Stimulated activated naive CD4-positive, alpha-beta T cell treated with Interleukin-2 at 50 U/mL for 16 hours (primary cell): ENCODE results near the gene NXPE3.
A peak's percentile ranks its signal among the peaks of the same experiment; 100 is the strongest.

Source experiments
- DNase-seq: peaks from one replicate; lab custom pipeline; 2025; lab: John Stamatoyannopoulos, UW

NXPE3 gene

GRCh38 chr3:101829437-101829830 is 50.4 kb downstream of the NXPE3 start:
- DNase-seq: no peak

- no peak for DNase-seq
Measured at GRCh38 chr3:101829874-101830273, 50.9 kb downstream of the NXPE3 start.

GRCh38 chr3:101833446-101833974 is 54.5 kb downstream of the NXPE3 start:
- DNase-seq: no peak

DNA sequence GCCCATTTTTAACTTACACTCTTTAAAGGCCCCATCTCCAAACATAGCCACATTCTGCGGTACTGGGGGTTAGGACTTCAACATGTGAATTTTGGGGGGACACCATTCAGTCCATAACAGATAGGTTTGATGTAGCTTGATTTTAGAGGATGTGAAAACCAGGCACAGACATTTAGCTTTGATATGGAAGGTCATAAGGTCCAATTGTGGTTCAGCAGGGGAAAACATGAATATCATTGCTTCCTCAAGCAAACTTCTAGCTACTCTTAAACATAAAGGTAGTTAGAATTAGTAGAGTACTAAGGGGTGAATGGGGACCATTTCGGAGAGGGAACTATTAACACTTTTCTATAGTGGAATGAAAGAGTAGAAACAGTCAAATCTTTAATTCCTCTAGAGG is 56.7 kb downstream of the NXPE3 start:
- no peak for DNase-seq

DNA sequence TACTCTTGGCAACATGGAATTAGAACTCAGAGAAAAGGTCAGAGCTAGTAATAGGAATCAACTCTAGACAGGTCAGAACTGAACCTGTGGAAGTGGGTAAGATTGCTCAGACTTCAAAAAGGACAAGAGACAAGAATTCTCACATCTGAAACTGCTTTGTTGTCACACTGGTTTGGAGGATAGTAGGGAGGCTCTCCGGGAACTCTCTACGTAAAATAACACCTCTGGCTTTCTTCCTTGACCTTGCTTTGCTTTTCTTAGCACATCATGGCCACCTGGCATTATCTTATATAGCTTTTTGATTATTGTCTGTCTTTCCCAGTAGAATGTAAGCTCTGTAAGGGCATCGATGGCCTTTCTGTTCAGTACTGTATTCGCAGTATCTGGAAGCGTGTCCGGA is 57.1 kb downstream of the NXPE3 start:
- no peak for DNase-seq

DNA sequence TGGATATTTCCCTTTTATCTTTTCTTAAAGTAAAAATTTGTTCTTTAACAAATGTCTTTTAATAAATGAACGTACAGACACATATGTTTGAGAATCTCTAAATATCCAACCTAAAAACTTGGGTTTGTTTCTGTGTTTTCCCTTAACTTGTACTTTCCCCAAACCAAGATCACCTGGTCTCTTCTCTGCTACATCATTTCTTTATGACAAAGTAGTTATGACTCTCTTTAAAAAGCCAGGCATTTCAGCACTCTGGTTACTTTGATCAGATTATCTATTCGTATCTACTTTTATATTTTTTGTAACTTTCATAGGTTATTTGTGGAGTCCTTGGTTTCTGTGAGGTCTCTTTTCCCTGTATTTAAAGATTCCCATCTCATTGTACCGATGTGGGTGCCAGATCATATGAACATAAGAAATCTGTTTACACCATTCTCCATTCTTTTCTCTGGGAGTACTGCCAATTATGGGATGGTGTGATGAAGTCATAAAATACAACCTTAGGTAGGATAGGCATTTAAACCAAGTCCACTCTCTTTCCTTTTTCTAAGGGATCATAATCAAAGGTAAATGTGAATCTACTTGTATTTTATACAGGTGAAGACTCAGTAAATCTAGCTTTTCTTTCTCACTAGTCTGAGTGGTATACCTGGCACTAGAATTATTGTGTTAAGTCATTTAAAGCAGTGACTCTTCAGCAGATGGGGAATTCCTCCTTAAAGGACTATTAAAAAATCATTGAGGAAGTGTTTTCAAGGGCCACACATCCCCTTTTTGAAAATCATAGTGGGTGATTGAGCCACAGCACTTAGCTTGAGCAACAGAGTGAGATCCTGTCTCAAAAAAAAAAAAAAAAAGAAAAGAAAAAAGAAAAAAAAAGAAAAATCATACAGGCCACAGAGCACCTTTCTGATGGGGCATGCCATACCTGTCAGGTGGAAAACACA is 57.9 kb downstream of the NXPE3 start:
- no peak for DNase-seq

DNA sequence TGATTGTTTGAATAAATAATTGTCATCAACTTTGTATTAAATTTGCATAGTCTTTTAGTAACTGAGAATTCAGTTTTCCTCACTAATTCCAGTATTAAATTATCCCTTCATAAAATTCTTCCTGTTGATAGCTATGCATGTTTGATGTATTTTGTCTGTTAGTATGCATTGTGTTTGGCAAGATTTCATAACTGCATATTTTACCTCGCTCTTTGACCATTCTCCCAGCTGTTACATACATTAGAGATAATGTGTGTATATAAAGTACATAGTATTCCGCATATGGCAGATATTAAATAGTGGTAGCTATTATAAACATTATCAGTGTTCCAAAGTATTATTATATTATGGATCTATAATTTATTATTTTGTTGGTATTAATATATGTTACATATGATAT is 59.7 kb downstream of the NXPE3 start:
- DNase-seq: no peak

DNA sequence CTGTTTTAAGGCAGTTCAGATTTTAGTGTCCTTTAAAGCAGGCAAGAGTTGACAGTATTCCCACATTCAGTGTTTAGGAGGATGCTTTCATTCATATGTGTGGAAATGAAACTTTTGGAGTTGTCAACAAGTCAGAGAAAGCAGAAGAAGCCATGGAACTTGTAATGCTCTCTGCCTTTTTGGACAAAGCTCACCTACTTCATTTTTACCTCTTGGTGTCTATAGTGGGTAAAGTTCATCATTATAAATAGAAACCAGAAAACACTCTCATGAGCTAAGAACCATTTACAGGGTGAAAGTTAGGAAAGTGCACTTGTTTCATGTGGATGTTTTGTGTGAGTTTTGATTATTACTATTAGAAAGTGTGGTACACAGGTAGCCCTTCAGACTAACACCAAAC is 61.1 kb downstream of the NXPE3 start:
- no peak for DNase-seq

DNA sequence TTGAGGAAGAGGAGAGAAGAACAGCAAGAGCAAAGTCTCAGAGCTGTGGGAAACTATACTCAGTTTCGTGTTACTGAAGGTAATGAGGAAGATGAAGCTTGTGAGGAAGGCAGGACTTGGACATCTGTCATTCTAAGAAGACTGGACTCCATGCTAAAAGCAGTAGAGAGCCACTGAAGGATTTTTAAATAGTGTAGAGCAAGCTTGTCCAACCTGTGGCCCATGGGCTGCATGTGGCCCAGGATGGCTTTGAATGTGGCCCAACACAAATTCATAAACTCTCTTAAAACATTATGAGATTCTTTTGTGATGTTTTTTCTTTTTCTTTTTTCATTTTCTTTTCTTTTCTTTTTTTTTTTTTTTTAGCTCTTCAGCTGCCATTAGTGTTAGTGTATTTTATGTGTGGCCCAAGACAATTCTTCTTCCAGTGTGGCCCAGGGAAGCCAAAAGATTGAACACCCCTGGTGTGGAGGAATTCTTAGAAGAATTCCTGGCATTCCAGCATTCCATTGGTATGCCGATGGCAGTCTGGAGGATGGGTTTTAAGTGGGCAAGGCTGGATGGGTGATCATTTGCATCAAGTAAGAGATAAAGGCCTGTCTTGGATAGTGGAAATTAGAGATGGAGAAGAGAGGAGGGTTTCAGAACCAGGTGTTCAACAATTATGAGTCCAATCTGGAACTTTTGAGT is 63.4 kb downstream of the NXPE3 start:
- no peak for DNase-seq

- DNase-seq: no peak
Measured at GRCh38 chr3:101842935-101843330, 63.9 kb downstream of the NXPE3 start.

DNA sequence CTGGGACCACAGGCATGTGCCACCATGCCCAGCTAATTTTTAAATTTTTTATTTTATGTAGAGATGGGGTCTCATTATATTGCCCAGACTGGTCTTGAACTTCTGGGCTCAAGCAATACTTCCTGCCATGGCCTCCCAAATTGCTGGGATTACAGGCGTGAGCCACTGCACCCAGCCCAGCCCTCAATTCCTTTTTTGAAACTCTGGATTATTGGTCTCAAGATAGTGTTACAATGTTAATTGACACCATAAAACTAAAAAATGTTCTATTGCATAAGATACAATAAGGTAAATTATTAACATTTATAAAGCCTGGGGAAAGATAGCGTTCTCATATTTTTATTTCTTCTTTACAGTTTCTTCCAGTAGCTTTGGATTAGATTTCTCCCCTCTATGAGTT is 66.4 kb downstream of the NXPE3 start:
- DNase-seq: no peak

GRCh38 chr3:101846709-101847108 is 67.7 kb downstream of the NXPE3 start:
- no peak for DNase-seq

DNA sequence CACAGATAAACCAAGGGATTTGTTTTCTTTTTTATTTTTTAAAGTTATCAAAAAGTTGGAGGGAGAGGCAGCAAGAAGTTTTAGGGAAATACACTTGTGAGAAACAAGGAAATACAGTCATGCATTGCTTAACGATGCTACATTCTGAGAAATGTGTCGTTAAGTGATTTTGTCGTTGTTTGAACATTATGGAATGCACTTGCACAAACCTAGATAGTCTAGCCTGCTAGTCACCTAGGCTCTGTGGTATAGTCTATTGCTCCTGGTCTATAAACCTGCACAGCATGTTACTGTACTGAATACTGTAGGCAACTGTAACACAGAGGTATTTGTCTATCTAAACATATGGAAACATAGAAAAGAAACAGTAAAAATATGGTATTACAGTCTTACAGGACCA is 68.3 kb downstream of the NXPE3 start:
- no peak for DNase-seq

- no peak for DNase-seq
Measured at GRCh38 chr3:101848326-101848725, 69.3 kb downstream of the NXPE3 start.

DNA sequence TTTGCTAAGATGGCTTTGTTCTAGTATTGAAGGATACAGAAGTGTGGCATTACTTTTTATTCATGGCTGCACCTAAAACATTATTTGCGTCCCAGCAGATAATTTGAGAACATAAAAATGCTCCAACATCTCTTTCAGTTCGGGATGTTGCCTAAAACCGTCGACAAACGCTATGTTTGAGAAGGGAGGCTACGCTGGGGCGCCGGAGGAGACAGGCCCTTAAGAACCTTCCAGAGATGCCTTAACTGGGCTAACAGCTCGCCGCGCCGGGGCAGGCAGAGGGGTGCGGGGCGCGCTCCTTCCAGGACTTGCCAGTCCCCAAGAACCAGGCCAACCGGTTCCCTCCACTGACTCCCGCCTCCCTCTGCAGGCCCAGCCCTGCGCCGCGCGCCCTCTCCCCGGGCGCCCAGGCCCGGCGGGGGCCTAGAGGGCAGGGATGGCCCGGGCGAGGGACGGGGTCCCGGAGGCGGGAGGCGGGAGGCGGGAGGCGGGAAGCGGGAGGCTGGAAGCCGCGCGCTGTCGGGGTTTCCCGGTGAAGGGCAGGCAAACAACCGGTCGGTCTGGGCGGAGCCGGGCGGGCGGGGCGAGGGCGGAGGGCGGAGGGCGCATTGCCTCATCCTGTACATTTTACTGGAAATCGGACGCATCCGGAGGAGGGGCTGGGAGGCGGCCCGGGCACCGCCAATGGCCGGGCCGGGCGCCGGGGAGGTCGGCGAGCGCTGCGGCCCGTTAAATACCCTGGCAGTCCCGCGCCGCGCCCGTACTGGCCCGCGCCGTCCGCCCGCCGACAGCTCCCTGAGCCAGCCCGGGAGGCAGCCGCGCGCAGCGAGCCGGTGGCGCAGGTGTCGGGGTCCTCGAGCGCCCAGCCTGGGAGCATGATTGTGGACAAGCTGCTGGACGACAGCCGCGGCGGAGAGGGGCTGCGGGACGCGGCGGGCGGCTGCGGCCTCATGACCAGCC is 70.0 kb downstream of the NXPE3 start, which contains the start of gene NFKBIZ:
NFKBIZ (plus strand) TSS at position 761 of the 960 bp plus-strand sequence; CDS start at position 876, 115 bp downstream.
- peak; percentile 94 for DNase-seq

GRCh38 chr3:101849714-101850245 is 70.8 kb downstream of the NXPE3 start:
- DNase-seq: peak; percentile 55

DNA sequence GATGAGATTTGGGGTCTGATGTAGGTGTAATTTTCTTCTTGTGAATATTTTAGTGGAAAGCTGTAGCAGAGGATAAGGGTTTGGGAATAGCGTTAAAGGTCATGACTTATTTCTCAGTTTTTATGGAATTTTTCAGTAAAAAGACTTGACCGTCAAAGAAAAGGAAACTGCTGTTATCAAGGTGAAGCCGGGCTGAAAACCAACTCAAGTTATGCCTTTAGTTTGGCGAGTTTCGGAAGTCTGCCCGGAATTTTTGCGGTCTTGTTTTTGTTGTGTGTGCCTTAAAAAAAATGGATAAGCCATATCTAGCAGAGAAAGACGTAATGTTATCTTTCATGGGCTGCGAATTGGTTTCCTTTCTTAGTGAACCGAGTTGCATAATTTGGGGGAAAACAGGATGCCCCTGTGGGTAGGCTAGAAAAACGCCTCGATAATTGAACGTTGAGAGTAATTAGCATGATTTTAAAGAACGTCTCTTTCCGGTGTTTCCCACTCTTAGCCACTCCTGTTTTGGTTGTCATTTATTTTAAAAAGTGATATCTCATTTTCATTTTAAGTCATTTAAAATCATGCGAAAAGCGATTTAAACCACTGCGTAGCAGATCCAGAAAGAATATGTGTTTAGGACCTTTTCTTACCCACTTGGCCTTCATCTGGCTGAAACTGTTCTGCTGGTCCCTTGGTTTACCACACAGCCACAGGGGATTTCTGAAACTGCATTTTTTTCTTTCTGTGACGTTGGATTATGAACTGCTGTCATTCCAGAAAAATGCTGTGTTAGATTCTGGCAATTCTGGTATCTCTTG is 71.4 kb downstream of the NXPE3 start:
- DNase-seq: peak; percentile 28

GRCh38 chr3:101851072-101851770 is 72.2 kb downstream of the NXPE3 start:
- DNase-seq: no peak

DNA sequence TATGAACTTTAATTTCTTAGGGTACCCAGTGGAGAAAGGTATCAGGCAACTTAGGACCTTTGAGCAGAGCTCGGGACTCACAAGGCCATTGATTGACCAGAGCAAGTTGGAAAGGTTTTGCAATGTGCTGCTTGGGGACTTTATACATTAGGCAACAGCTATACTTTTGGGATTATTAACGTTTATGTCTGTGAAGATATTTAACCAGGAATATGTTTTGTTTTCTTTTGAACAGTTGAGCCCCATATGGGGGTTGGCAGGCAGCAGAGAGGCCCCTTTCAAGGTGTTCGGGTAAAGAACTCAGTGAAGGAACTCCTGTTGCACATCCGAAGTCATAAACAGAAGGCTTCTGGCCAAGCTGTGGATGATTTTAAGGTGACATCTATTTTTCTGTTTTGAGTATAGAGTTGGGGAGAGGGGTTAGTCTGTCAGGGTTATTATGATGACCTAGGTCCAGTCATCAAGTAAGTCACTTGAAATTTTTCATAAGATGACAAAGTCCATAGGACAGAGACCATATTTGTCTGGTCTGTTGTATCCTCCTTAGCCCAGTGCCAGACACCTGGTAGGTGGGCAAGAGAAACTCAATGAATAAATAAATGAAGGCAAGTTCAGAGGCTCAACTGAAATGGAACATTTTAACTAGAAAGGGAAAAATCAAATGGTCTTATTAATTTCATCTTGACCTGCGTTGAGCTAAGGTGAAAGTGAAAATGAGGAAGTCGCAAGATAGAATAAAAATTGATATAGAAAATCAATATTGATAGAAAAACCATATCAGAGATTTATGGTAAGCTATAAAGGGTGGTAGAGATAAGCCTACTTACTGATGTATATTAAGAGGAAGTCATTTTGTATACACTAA is 73.1 kb downstream of the NXPE3 start:
- DNase-seq: no peak
